EL (cell line): ENCODE measurements around the gene ATG9A.

ENCODE experiments used
- DNase-seq: peaks from one replicate; pipeline ENCODE4 v3.0.0-alpha.2; 2016

The ATG9A gene

GRCh38 chr2:219219784-219220532, 9.5 kb downstream of the ATG9A start:
- DNase-seq: no peak

- DNase-seq: peak; percentile 96
These were observed 10.4 kb downstream of the ATG9A start, which contains the start of gene ABCB6 for GRCh38 chr2:219218732-219219701. ABCB6 (minus strand) TSS chr2:219218958; CDS start chr2:219218673, 285 bp downstream.

- peak; percentile 80 for DNase-seq
These were observed 11.2 kb downstream of the ATG9A start for GRCh38 chr2:219218217-219218731.

- DNase-seq: no peak
These were observed 12.9 kb downstream of the ATG9A start for GRCh38 chr2:219216535-219216915.

DNA sequence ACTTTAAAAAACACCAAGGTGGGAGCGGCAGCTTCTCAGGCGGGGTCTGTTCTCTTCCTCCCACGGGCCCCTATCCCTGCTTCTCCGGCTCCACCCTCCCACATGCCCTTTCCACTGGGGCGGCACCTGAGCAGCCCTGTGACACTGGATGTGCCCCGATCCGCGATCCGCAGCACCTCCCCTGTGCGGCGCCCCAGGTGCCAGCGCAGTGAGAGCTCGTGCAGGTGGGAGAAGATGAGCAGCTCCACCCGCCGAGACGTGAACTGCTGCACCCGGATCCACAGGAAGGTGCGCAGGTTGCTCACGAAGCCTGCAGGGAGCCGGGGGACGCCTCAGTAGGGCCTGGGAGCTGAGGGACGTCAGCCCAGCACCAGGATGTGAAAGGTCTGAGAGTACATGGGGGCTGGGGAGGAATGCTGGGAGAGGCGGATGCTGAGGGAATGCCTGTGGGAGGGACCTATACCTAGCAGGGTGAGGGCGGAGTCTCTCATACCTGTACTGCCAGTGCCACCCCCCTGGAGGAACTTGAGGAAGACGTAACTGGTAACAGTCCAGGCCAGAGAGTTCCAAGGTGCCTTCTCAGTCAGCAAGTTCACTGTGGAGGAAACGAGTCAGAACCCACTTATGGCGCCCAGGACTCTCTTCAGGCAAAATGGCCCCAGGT, 13.4 kb downstream of the ATG9A start:
- no peak for DNase-seq

DNA sequence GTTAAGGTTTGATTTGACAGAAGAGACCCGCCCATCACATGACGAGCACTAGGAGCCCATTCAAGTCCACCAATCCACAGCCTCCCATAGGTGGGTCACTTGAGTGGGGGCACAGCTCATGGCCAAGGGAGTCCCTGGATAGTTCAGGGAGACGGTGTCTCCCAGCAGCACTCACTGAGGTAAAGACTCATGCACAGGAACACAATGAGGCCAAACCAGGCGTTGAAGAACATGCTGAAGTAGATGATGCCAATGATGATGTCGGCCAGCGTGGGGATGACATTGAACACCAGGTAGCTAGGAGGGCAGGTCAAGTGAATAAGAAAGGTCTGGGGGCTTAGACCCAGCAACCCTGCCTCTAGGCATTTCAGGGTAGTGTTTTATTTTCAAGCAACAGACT, 14.7 kb downstream of the ATG9A start:
- no peak for DNase-seq

- DNase-seq: no peak
These were observed 15.3 kb downstream of the ATG9A start for GRCh38 chr2:219214141-219214540.

DNA sequence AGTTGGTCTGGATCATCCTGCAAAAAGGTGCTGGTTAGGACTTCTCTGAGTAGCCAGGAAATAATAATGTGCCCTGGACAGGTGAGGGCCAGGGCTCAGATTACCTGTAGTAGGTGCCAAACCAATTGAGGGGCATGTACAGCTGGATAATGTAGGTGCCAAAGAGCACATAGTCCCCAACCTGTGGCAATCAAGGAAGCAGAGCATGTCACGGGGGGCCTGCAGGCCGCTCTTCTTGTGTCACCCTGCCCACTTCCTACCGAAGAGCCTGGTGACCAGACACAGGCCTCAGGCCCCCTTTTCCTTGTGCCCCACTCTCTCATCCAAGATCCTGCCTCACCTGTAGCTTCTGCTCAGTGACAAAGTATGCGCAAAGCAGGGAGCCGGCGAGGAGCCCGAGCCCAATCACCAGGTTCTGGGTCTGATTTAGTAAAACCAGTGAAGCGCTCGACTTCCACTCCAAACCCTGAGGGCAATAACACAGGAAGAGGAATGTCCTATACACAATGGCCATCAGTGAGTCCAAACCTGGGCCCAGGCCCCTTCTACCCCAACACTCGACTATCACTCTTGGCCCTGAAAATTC, 15.9 kb downstream of the ATG9A start:
- DNase-seq: no peak

- DNase-seq: no peak
These were observed 16.4 kb downstream of the ATG9A start for GRCh38 chr2:219213026-219213415.

DNA sequence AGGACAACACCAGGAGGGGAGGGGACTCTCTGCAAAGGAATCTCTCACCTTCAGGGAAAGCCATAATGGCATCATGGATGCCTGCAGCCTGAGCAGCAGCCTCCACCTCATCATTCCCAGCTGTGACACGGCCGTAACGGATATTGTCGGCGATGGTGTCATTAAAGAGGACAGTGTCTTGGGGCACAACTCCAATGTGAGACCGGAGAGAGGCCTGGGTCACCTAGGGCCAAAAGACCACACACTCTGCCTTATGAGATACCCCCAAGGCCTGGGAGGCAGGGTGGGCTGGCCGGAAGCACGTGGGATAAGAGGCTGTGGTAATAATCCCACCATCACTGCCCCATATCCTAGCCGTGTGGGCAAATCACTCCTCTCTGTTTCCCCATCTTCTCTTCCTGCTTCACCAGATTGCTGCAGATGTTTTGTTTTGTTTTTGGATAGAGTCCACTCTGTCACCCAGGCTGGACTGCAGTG, 18.5 kb downstream of the ATG9A start:
- no peak for DNase-seq

- DNase-seq: no peak
These were observed 19.1 kb downstream of the ATG9A start for GRCh38 chr2:219210196-219210885.

DNA sequence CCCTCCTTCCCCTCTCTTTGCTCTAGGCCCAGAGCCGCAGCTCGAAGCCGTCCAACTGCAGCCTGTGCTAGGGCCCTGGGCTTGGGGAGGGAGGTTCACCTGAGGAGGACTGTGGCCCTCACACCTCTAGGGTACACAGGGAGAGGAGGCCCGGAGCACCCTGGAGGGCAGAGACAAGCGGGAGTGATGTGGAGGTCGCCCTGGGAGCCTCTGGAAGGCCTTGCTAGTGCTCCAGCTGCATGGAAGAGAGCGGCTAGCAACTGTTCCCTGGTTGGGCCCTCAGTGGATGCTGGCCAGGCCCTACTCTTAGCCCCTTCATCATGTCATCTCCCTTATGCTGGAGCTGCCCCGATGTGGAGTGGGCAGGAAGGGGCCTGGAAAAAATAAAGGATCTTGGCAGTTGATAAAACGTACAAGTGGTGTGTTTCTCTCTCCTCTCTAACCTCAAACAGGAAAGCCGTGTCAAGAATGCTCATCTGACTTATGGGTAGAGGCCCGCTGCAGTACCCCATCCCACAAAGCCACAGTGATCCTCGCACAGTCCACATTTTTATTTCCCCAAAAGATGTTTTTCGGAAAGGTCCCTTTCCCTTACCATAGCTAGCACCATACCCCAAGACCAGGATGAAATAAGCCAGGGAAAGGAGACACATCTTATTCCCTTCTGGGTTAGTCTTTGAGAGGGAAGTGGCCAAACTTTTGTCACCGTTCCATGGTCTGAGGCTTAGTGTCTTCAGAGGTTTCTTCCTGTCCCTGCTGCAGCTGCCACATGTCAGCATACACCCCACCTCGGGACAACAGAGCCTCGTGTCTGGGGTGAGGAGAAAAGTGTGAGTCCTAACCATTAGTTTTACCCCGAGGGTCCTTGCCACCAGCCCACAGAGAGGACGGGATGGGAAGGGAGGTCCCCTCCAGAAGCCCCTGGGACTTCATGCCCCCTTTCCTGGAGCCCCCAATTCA, 19.9 kb downstream of the ATG9A start:
- no peak for DNase-seq

- peak; percentile 56 for DNase-seq
These were observed 21.3 kb downstream of the ATG9A start for GRCh38 chr2:219207884-219208740.

GRCh38 chr2:219207134-219207883, 22.1 kb downstream of the ATG9A start:
- no peak for DNase-seq

DNA sequence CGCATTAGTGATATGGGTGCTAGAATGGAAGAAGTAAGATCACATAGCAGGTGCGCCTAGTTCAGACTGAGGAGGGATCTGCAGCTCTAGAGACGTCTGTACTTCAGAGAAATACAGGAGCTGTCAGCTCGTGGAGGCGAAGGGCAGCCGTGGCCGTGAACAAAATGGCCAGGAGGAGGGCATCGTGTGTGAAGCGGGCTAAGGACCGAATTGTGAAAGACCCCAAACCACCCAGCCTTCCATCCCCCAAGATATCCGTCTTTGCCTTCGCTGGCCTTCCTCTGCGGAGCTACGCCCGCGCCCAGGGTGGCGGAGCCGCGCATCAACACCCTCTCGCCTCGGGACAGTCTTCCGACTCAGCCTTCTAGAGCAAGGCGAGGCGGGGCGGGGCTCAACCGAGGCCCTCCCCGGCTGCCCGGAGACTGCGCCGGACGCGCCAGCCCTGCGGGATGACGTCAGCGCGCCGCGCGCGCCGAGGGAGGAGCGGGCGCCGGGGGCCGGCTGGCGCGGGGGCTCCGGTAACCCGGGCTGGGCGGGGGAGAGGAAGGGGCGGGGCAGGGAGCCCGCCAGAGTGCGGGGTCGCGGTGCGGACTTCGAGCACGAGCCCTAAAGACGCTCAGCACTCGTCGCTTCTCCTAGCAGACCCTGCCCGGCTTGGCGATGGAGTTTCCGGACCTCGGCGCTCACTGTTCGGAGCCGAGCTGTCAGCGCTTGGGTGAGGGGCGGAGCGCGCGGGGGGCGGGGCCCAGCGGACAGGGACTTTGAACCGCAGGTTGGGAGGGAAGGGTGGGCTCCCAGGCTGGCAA, 22.9 kb downstream of the ATG9A start, which contains the start of gene ZFAND2B:
ZFAND2B (plus strand) TSS at position 455 of the 806 bp plus-strand sequence; CDS start at position 661, 206 bp downstream.
- peak; percentile 93 for DNase-seq

DNA sequence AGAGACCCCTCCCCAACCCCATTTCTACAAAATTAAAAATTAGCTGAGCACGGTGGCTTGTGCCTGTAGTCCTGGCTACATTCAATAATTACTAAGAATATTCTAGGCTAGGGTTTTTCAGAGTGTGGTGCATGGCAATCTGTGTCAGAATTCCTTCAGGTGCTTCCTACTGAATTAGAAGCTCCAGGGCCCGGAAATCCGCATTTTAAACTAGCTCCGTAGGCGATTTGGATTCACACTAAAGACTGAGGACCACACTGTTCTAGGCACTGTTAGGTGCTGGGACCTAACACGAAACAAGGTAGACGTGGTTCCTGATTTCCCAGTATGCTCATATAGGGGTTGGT, 23.5 kb downstream of the ATG9A start:
- DNase-seq: no peak

DNA sequence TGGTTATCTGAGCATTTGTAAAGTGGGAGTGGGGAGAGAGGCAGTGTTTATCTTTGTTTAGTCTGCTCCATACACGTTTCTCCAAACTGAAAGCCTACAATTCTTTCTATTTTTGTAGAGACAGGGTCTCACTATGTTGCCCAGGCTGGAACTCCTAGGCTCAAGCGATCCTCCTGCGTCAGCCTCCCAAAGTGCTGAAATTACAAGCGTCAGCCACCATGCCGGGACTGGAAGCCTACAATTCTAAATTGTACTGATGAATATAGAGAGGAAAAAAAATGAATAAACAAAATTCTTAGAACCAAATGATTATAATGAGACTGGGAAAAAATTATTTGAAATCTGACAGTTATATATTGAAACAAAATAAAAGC, 24.3 kb downstream of the ATG9A start:
- no peak for DNase-seq
